GM12801 (cell line): ENCODE results near the gene MAPK8IP3.

Source experiments
- CTCF ChIP-seq: IDR thresholded peaks from one replicate; pipeline ENCODE4 v1.5.1; 2011; ENCODE audit warnings: control low read depth; ENCODE audit not compliant: insufficient read length; ENCODE audit errors: extremely low read depth

The MAPK8IP3 gene

GRCh38 chr16:1764971-1765370, 59.0 kb downstream of the MAPK8IP3 start:
- no peak for TF ChIP-seq CTCF

GRCh38 chr16:1765826-1766225, 59.8 kb downstream of the MAPK8IP3 start:
- TF ChIP-seq CTCF: no peak

- no peak for TF ChIP-seq CTCF
Observed at GRCh38 chr16:1766231-1766630, 60.2 kb downstream of the MAPK8IP3 start.

DNA sequence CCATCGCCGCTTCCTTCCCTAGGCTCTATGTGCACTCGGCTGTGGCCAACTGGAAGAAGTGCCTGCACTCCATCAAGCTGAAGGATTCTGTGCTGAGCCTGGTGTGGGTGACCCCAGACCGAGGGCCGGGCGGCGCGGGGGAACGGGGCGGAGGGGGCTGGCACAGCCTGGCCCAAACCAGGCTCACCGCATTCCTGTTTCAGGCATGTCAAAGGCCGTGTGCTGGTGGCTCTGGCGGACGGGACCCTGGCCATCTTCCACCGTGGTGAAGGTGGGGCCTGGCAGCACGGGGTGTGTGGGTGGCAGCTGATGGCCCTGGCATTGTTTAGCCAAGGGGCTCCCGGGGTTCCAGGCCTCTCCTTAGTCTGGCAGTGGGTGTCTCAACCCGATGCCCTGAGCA, 60.7 kb downstream of the MAPK8IP3 start:
- TF ChIP-seq CTCF: no peak

DNA sequence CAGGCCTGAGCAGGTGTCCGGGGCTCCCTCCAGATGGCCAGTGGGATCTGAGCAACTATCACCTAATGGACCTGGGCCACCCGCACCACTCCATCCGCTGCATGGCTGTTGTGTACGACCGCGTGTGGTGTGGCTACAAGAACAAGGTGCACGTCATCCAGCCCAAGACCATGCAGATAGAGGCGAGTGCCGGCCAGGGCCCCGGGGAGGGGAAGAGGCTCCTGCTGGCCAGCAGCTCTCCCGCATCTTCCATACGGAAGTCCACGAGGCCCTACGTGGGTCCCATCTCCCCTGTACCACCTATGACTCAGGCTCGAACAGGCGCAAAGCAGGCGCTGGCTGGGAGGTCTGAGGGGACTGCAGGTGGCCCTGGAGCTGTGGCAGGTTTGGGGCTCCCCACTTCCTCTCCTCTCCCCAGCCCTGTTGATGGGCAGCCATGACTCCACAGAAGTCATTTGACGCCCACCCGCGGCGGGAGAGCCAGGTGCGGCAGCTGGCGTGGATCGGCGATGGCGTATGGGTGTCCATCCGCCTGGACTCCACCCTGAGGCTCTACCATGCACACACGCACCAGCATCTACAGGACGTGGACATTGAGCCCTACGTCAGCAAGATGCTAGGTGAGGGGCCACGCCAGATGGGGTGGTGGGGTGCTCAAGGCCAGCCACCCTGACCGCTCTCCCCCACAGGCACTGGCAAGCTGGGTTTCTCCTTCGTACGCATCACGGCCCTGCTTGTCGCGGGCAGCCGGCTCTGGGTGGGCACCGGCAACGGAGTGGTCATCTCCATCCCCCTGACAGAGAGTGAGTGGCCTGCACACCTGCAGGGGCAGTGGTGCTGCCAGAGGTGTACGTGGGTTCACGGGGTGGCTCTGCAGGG, 61.4 kb downstream of the MAPK8IP3 start:
- TF ChIP-seq CTCF: no peak

DNA sequence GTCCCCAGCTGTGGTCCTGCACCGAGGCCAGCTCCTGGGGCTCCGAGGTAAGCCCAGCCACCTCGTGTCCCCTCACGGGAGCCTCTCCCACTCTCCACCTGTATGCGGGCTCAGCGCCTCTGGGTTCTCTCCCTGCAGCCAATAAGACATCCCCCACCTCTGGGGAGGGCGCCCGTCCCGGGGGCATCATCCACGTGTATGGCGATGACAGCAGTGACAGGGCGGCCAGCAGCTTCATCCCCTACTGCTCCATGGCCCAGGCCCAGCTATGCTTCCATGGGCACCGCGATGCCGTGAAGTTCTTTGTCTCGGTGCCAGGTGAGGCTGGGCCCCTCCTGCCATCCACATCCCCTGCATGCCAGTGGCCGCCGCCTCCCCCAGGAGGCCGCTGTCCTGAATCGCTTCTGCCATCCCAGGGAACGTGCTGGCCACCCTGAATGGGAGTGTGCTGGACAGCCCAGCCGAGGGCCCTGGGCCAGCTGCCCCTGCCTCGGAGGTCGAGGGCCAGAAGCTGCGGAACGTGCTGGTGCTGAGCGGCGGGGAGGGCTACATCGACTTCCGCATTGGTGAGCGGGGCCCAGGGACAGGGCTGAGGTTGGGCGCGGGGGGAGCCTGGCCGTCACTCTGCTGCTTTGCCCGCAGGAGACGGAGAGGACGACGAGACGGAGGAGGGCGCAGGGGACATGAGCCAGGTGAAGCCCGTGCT, 62.2 kb downstream of the MAPK8IP3 start:
- no peak for TF ChIP-seq CTCF

DNA sequence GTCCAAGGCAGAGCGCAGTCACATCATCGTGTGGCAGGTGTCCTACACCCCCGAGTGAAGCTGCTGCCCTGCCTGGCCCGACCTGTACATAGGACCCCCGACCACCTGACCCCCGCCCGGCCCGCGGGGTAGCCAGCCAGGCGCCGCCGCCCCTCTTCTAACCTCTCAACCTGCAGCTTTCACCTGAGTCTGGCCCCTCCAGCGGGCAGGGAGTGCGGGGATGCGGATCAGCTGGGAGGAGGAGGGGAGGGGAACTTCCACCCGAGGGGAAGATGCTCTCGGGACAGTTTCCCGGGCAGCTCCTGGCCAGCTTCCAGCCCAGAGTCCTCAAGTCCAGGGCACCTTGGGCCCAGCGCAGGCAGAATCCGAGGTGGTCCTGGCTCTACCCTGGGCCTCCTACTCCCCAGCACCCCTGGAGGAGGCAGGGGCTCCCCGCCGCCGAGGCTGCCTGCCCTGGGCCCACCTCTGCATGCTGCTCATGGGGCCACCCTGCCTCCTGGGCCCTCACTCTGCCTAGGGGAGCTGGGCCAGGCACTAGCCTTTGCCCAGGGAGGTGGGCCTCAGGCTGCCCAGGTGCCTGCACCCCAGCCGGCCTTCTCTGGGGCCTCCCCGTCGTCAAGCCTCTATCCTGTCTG, 62.9 kb downstream of the MAPK8IP3 start:
- no peak for TF ChIP-seq CTCF
